ENCODE results near the gene UBTF.

UBTF gene

DNA sequence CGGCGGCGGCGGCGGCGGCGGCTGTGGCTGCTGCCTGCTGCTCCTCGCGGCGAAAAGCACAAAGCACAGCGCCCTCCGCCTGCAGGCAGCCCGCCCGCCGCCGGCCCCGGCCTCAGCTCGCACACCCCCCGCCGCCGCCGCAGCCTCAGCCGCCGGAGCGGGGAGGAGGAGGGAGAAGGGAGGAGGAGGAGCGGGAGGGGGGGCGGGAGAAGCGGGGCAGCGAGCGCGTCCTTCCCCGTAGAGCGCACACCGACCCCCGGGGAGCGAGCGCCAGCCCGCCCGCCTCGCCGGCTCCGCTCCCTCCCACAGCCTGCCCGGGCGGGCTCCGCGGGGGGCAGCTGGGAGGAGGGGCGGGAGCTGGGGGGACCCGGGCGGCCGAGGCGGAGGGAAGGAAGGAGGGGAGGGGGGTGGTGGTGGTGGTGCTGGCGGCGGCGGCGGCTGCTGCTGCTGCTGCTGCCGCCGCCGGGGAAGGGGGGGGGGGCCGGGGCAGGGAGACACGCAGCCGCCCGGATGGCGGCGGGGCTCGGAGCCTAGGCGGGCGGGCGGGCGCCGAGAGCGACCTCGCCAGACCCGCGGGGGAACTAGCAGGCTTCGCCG, at the start of gene UBTF:
Gene UBTF, minus strand, starts transcription at position 60 of the 597 bp plus-strand sequence. CDS start 1,446 bp downstream, outside the sequence.
- FAIRE-seq = no peak
- TF ChIP-seq, protein P1, sequence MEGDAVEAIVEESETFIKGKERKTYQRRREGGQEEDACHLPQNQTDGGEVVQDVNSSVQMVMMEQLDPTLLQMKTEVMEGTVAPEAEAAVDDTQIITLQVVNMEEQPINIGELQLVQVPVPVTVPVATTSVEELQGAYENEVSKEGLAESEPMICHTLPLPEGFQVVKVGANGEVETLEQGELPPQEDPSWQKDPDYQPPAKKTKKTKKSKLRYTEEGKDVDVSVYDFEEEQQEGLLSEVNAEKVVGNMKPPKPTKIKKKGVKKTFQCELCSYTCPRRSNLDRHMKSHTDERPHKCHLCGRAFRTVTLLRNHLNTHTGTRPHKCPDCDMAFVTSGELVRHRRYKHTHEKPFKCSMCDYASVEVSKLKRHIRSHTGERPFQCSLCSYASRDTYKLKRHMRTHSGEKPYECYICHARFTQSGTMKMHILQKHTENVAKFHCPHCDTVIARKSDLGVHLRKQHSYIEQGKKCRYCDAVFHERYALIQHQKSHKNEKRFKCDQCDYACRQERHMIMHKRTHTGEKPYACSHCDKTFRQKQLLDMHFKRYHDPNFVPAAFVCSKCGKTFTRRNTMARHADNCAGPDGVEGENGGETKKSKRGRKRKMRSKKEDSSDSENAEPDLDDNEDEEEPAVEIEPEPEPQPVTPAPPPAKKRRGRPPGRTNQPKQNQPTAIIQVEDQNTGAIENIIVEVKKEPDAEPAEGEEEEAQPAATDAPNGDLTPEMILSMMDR (IDR thresholded peaks at IDR 0.05; ENCODE audit: insufficient read depth, missing control alignments) = no peak
- no peak for DNase-seq (ENCODE audit: insufficient read length, low spot score)

- TF ChIP-seq, protein P1 (IDR thresholded peaks at IDR 0.05; ENCODE audit: insufficient read depth, missing control alignments) = no peak
- no peak for FAIRE-seq
- peak; percentile 15 for DNase-seq (ENCODE audit: insufficient read length, low spot score)
Observed at GRCh38 chr17:44268709-44269534, 49.4 kb upstream of the UBTF start.

- FAIRE-seq = no peak
- DNase-seq (ENCODE audit: insufficient read length, low spot score) = peak; percentile 15
- TF ChIP-seq, protein P1 (IDR thresholded peaks at IDR 0.05; ENCODE audit: insufficient read depth, missing control alignments) = no peak
Observed at GRCh38 chr17:44267818-44268490, 48.5 kb upstream of the UBTF start, which contains the start of gene SLC4A1. TSS of gene SLC4A1 (minus strand) at chr17:44268135. CDS start at chr17:44262866, 5,269 bp downstream.

- FAIRE-seq = no peak
- DNase-seq (ENCODE audit: insufficient read length, low spot score) = no peak
- TF ChIP-seq, protein P1 (IDR thresholded peaks at IDR 0.05; ENCODE audit: insufficient read depth, missing control alignments) = no peak
Observed at GRCh38 chr17:44267165-44267455, 47.6 kb upstream of the UBTF start.

GRCh38 chr17:44266402-44267164, 47.1 kb upstream of the UBTF start:
- FAIRE-seq (no peak), DNase-seq (ENCODE audit: insufficient read length, low spot score) (peak; percentile 32)
- TF ChIP-seq, protein P1 (IDR thresholded peaks at IDR 0.05; ENCODE audit: insufficient read depth, missing control alignments) = peak; percentile 15

DNA sequence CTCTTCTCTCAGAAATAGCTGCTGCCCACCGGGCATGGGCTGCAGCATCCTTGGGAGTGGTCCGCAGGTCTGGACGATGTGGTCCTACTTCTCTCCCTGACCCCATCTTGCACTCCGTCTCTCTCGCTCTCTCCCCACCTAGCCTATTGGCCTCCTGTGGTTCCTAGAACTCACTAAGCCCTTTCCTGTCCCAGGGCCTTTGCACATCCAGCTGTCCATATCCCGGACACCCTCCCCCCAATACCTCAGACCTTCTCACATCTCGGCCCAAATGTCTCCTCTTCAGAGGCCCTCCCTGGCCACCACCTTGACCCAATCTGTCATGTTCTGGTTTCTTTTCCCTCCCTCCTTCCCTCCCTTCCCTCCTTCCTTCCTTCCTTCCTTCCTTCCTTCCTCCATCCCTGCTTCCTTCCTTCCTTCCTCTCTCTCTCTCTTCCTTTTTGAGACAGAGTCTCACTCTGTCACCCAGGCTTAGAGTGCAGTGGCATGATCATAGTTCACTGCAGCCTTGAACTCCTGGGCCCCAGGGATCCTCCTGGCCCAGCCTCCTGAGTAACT, 43.9 kb upstream of the UBTF start:
- FAIRE-seq = no peak

More for the DNA sequence above, 43.9 kb upstream of the UBTF start:
- TF ChIP-seq, protein P1 (IDR thresholded peaks at IDR 0.05; ENCODE audit: insufficient read depth, missing control alignments) = no peak
- DNase-seq (ENCODE audit: insufficient read length, low spot score) = no peak

All from D721Med (cell line).